HepG2 (cell line): Measurements from ENCODE around the gene UBASH3A. TPM values are rescaled to one million over a fixed set of nuclear protein-coding genes. Genes with fewer than 3 reads are reported as not detected.

Experiments used
- AHDC1 ChIP-seq: sonication (generic); formaldehyde crosslinking; IDR thresholded peaks from 2 replicates; pipeline ENCODE4 v1.5.1; 2020; ENCODE audit warnings: mild to moderate bottlenecking, missing genetic modification reagents, borderline replicate concordance
- ASH2L ChIP-seq: fragments of 300-600, 200-600 bp; sonication (generic); IDR thresholded peaks from 2 replicates; pipeline ENCODE4 v1.7.0; 2017; ENCODE audit warnings: low read depth, mild to moderate bottlenecking, moderate library complexity, mixed read lengths, low read length; ENCODE audit not compliant: insufficient read length
- ATF1 ChIP-seq: IDR thresholded peaks from 2 replicates; pipeline ENCODE4 v1.6.1; 2016; ENCODE audit warnings: mild to moderate bottlenecking, control low read depth
- ATF4 ChIP-seq, 2 experiments: fragments of 450-650 bp in 1 of 2; sonication (generic) in 1 of 2; formaldehyde crosslinking; IDR thresholded peaks; 2 replicates each; pipeline versions ENCODE4 v1.5.0 to v1.8.0; 2020 to 2022; ENCODE audit warnings: mild to moderate bottlenecking in 1 of 2, missing genetic modification reagents in 1 of 2
- ETS1 ChIP-seq: sonication (generic); formaldehyde crosslinking; IDR thresholded peaks from 2 replicates; pipeline ENCODE4 v1.4.0; 2020; ENCODE audit warnings: missing genetic modification reagents
- FOXA3 ChIP-seq: IDR thresholded peaks from 2 replicates; pipeline ENCODE4 v1.6.1; 2016; ENCODE audit warnings: missing genetic modification reagents, missing compliant biosample characterization
- HHEX ChIP-seq: IDR thresholded peaks from 2 replicates; pipeline ENCODE4 v1.6.1; 2016; ENCODE audit warnings: control low read depth
- KDM3A ChIP-seq: IDR thresholded peaks from 2 replicates; pipeline ENCODE4 v1.6.1; 2018; ENCODE audit warnings: low read depth, missing compliant biosample characterization
- MIER3 ChIP-seq: IDR thresholded peaks from 2 replicates; pipeline ENCODE4 v1.6.1; 2016; ENCODE audit warnings: missing compliant biosample characterization, borderline replicate concordance
- RARA ChIP-seq: IDR thresholded peaks from 2 replicates; pipeline ENCODE4 v1.6.1; 2016; ENCODE audit warnings: missing genetic modification reagents, missing compliant biosample characterization
- RXRA ChIP-seq: sonication (generic); formaldehyde crosslinking; IDR thresholded peaks from 2 replicates; pipeline ENCODE4 v1.5.1; 2020; ENCODE audit warnings: missing genetic modification reagents
- SIX4 ChIP-seq: sonication (generic); formaldehyde crosslinking; IDR thresholded peaks from 2 replicates; pipeline ENCODE4 v1.4.0; 2020; ENCODE audit warnings: missing genetic modification reagents
- ZNF235 ChIP-seq: sonication (generic); formaldehyde crosslinking; IDR thresholded peaks from 2 replicates; pipeline ENCODE4 v1.8.1; 2023; ENCODE audit warnings: mild to moderate bottlenecking, missing genetic modification reagents, borderline replicate concordance
- ZNF354B ChIP-seq: sonication (generic); formaldehyde crosslinking; IDR thresholded peaks from 2 replicates; pipeline ENCODE4 v1.8.0; 2022; ENCODE audit warnings: mild to moderate bottlenecking, missing genetic modification reagents
- ZNF513 ChIP-seq: sonication (generic); formaldehyde crosslinking; conservative IDR thresholded peaks from 2 replicates; pipeline ENCODE4 v1.5.0; 2020; ENCODE audit warnings: missing genetic modification reagents
- ZNF780A ChIP-seq: sonication (generic); formaldehyde crosslinking; IDR thresholded peaks from 2 replicates; pipeline ENCODE4 v1.8.0; 2022; ENCODE audit warnings: mild to moderate bottlenecking, missing genetic modification reagents, moderate library complexity
- ZSCAN31 ChIP-seq: sonication (generic); formaldehyde crosslinking; IDR thresholded peaks from 2 replicates; pipeline ENCODE4 v1.5.0; 2020; ENCODE audit warnings: low read depth, mild to moderate bottlenecking, missing genetic modification reagents
- polyA plus RNA-seq, 8 experiments: library from polyadenylated mRNA; depleted of rRNA in 3 of 8; stranded (reverse) in 7 of 8; unstranded in 1 of 8; fragments of >200 nt; fragmentation: Illumina TruSeq in 4 of 8; extraction: Trizol in 4 of 8; gene quantifications; 2 replicates each; pipeline versions ENCODE4 v1.2.1 to v1.2.3, GENCODE V29; 2011 to 2016; ENCODE audit warnings: low read depth in 4 of 8, missing spikeins in 1 of 8, mixed read lengths in 1 of 8; ENCODE audit not compliant: insufficient read depth in 1 of 8
- total RNA-seq, 5 experiments: library from RNA; depleted of rRNA; stranded (reverse); fragments of >200 nt; fragmentation: Illumina TruSeq; extraction: Trizol; gene quantifications; 2 replicates each; pipeline ENCODE4 v1.2.3, GENCODE V29; 2016; ENCODE audit warnings: low read depth in 1 of 5

The UBASH3A gene
- total and polyA plus RNA-seq, 2 of the 13 experiments (the other 11 are each of a cell fraction or from before 2014, with no cell fraction given): not detected

- TF ChIP-seq ASH2L: peak; percentile 19
- TF ChIP-seq ATF4 (CRISPR knock-in tag; IDR thresholded peaks at IDR 0.05): no peak
- TF ChIP-seq KDM3A (CRISPR knock-in tag): no peak
- peak; percentile 82 for TF ChIP-seq RARA (CRISPR knock-in tag)
- TF ChIP-seq ZNF354B (CRISPR knock-in tag): no peak
- no peak for TF ChIP-seq ZNF780A (CRISPR knock-in tag)
- peak; percentile 49; the same call in 1 of the 2 replicates for TF ChIP-seq HHEX
- TF ChIP-seq ZSCAN31 (CRISPR knock-in tag): no peak
- no peak for TF ChIP-seq ZNF235 (CRISPR knock-in tag)
- no peak for TF ChIP-seq AHDC1 (CRISPR knock-in tag)
- no peak for TF ChIP-seq ETS1 (CRISPR knock-in tag)
- no peak for TF ChIP-seq ATF1 (CRISPR knock-in tag)
- TF ChIP-seq RXRA (CRISPR knock-in tag): peak; percentile 28; the same call in 1 of the 2 replicates
- TF ChIP-seq FOXA3 (CRISPR knock-in tag): peak; percentile 73
- TF ChIP-seq MIER3 (CRISPR knock-in tag): no peak
- no peak for TF ChIP-seq SIX4 (CRISPR knock-in tag)
- TF ChIP-seq ZNF513 (CRISPR knock-in tag): no peak
These were observed 37.3 kb upstream of the UBASH3A start, which contains the start of gene TFF1 (continued) for GRCh38 chr21:42366292-42367010.
